HL-60/S4 treated with phorbol 12-myristate 13-acetate at 8.2 ng/mL for 4 days and 3 days (cell line): ENCODE measurements around the gene ADRA2B.

Source experiments
- in situ Hi-C: fragments of 300-500 bp; cut with MboI; formaldehyde crosslinking; loops from 2 replicates; pipeline ENCODE4 v1.15.0; 2022; ENCODE audit warnings: low sequenced_read_pairs

The ADRA2B gene

DNA sequence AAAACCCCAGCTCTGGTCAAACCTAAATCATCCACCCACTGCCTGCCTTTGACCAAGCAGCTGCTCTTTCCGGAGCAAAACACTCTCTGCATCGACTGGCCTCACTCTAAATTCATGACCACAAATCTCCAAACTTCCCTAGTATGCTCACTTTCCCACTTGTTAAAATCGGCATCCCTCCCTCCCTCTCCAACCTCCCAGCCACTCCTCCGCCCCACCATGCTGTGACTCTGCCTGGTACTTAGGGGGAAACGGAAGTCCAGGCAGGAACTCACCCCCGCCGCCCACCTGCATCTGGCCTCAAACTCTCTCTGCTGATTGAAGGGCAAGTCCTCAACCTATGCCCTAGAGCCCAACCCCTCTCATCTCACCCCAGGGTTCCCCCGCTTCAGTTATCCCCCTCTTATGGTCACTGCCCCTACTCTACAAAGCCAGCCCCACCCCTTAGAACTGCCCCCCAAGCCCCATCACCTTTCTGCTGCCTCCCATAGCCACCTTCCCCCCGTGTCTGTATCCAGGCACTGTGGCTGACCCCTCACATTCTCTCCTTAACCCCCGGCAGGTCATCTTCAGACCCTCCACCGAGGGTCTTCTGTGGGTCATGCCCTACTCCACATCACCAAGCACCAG, 3.8 kb upstream of the ADRA2B start:
- in situ Hi-C loops = loop anchor here (25.0 kb wide), 1 partner anchor 108 kb away; no protein-coding TSS in a partner anchor

GRCh38 chr2:96119389-96119751, 3.0 kb upstream of the ADRA2B start:
- in situ Hi-C loops = loop anchor here (25.0 kb wide), 1 partner anchor 107 kb away; no protein-coding TSS in a partner anchor

GRCh38 chr2:96118698-96119388, 2.5 kb upstream of the ADRA2B start:
- in situ Hi-C loops = loop anchor here (25.0 kb wide), 1 partner anchor 107 kb away; no protein-coding TSS in a partner anchor

- in situ Hi-C loops = loop anchor here (25.0 kb wide), 1 partner anchor 106 kb away; no protein-coding TSS in a partner anchor
Observed at GRCh38 chr2:96117701-96118588, 1.6 kb upstream of the ADRA2B start.

- in situ Hi-C loops = loop anchor here (25.0 kb wide), 1 partner anchor 105 kb away; no protein-coding TSS in a partner anchor
Observed at GRCh38 chr2:96116879-96117533, 635 bp upstream of the ADRA2B start.

- in situ Hi-C loops = loop anchor here (25.0 kb wide), 1 partner anchor 104 kb away; no protein-coding TSS in a partner anchor
Observed at GRCh38 chr2:96115631-96116423, 544 bp downstream of the ADRA2B start.

- in situ Hi-C loops = loop anchor here (25.0 kb wide), 1 partner anchor 103 kb away; no protein-coding TSS in a partner anchor
Observed at GRCh38 chr2:96114903-96115581, 1.3 kb downstream of the ADRA2B start.

DNA sequence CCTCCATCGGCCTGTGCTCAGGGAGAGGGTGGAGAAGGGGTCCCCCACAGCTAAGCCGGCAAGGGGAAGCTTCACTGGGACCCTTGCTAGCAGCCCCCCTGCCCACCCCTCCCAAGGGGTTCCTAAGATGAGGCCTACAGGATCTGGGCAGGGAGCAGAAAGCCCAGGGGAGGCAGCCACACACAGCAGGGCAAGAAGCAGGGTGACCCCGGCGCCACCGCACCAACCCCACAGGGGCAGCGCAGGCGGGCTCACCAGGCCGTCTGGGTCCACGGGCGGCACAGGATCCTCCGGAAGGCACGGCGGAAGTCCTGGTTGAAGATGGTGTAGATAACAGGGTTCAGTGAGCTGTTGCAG, 1.8 kb downstream of the ADRA2B start:
- in situ Hi-C loops = loop anchor here (25.0 kb wide), 1 partner anchor 102 kb away; no protein-coding TSS in a partner anchor

- in situ Hi-C loops = loop anchor here (25.0 kb wide), 1 partner anchor 102 kb away; no protein-coding TSS in a partner anchor
Observed at GRCh38 chr2:96113951-96114350, 2.4 kb downstream of the ADRA2B start.

GRCh38 chr2:96113367-96113677, 3.0 kb downstream of the ADRA2B start:
- in situ Hi-C loops = loop anchor here (25.0 kb wide), 1 partner anchor 101 kb away; no protein-coding TSS in a partner anchor

DNA sequence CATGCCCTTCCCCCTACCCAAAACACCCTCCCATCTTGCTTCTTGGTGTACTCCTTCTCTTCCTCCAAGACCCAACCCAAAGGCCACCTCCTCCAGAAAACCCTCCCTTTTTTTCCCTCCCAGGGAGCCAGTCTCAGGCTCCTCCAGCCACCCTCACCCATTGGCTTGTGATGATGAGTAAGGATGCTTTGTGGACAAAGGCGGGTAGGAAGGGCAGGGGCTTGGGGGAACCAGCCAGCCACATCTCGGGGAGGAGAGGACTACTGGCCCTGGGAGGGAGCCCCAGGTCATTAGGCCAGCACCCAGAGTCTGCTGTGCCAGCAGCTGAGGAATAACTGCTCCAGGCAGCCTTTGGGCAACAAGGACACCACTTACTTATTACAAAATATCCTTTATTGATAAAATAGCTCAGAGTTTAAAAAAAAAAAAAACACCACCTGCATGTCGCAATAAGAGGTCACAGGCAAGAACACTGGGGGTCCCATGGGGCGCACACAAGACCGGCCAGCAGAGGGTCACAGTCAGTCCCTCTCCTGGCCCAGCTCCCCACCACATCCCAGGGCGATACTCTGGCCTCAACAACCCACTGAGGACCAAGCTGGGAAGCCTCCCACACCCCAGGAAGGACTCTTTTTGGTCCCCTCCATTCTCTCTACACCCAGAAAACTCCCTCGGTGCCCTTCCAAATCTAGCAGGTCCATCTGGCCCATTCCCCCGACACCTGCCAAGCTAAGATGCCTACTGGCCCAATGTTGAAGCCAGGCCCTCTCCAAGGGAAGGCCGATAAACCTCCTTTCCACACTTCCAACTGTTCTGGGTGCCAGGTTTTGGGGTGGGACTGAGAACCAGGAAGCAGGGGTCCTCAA, 3.6 kb downstream of the ADRA2B start:
- in situ Hi-C loops = loop anchor here (25.0 kb wide), 1 partner anchor 100 kb away; no protein-coding TSS in a partner anchor

DNA sequence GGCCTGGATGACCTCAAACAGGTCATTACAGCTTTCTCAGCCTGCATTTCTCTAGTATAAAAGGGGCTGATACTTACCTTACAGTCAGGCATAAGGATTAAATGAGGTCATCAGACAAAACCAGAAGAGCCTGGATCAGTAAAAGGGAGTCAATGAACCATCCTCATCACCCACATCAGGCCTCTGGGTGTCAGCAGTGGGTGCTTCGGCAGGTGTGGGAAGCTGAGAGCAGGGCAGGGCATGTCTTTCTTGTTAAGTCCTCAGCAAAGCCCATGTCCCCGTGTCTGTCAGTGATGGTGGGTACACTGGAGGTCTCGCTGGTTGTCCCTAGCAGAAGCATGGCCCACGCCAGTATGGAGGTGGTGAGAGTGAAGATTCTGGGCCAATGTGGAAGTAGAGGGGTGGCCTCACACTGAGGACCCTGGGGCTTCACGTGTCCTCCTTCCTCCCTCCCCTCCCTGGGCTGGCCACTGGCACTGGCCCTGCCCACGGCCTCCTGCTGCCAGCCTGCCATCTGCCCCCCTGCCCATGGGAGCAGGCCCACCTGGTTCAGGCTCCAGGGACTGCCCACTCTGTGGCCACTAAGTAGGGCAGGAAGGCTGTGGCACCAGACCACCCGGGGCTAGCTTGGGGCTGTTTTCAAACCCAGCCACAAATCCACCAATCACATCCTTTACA, 4.4 kb downstream of the ADRA2B start:
- in situ Hi-C loops = loop anchor here (25.0 kb wide), 1 partner anchor 100 kb away; no protein-coding TSS in a partner anchor

GRCh38 chr2:96111257-96111640, 5.1 kb downstream of the ADRA2B start:
- in situ Hi-C loops = loop anchor here (25.0 kb wide), 1 partner anchor 99 kb away; no protein-coding TSS in a partner anchor

GRCh38 chr2:96110621-96111256, 5.6 kb downstream of the ADRA2B start:
- in situ Hi-C loops = loop anchor here (25.0 kb wide), 1 partner anchor 98 kb away; no protein-coding TSS in a partner anchor

GRCh38 chr2:96109931-96110511, 6.3 kb downstream of the ADRA2B start:
- in situ Hi-C loops = loop anchor here (25.0 kb wide), 1 partner anchor 98 kb away; no protein-coding TSS in a partner anchor

GRCh38 chr2:96109361-96109680, 7.0 kb downstream of the ADRA2B start:
- in situ Hi-C loops = loop anchor here (25.0 kb wide), 1 partner anchor 97 kb away; no protein-coding TSS in a partner anchor
